GM18511 (cell line): ENCODE data around the gene SIPA1.

Source experiments
- ATAC-seq: cut with Tn5 transposase; IDR thresholded peaks from one replicate; pipeline ENCODE4 v1.9.1; 2021; ENCODE audit warnings: mild to moderate bottlenecking, moderate library complexity; ENCODE audit not compliant: unreplicated experiment

SIPA1 gene

GRCh38 chr11:65696802-65697552 lies 59.1 kb downstream of the SIPA1 start:
- ATAC-seq: no peak

DNA sequence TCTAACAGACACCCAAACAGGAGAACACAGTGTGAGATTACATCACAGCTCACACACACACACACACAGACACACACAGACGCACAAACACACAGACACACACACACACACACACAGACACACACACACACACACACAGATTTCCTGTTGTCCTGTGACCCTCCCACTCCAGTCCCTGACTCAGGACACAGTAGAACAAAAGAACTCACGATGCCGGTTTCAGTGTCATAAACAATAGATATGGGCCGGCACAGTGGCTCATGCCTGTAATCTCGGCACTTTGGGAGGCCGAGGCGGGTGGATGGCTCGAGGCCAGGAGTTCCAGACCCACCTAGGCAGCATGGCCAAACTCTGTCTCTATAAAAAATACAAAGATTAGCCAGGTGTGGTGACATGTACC lies 60.3 kb downstream of the SIPA1 start:
- no peak for ATAC-seq

GRCh38 chr11:65699306-65699705 lies 61.4 kb downstream of the SIPA1 start:
- no peak for ATAC-seq

- ATAC-seq: no peak
Observed at GRCh38 chr11:65700399-65700798, 62.5 kb downstream of the SIPA1 start.
